Neural cell (in vitro differentiated cells): ENCODE data around the gene SLC6A11.

Experiments
- EP300 ChIP-seq: fragments of 450-650 bp; conservative IDR thresholded peaks from 2 replicates; pipeline ENCODE4 v1.6.1; 2014; ENCODE audit warnings: antibody characterized with exemption, mild to moderate bottlenecking, moderate library complexity; ENCODE audit not compliant: poor library complexity, severe bottlenecking
- EZH2 ChIP-seq: fragments of 200-600, 300-800 bp; shearing (Covaris generic), sonication (generic); IDR thresholded peaks from 2 replicates; pipeline ENCODE4 v1.6.1; 2014; ENCODE audit warnings: antibody characterized with exemption, low read length, borderline replicate concordance, mild to moderate bottlenecking; ENCODE audit not compliant: insufficient read depth, poor library complexity, severe bottlenecking
- MXI1 ChIP-seq: fragments of 450-650 bp; conservative IDR thresholded peaks from 2 replicates; pipeline ENCODE4 v1.6.1; 2014; ENCODE audit warnings: antibody characterized with exemption, mild to moderate bottlenecking; ENCODE audit not compliant: poor library complexity, severe bottlenecking
- POLR2AphosphoS5 ChIP-seq: IDR thresholded peaks from 2 replicates; pipeline ENCODE4 v1.6.1; 2012
- RAD21 ChIP-seq: fragments of 450-650 bp; conservative IDR thresholded peaks from 2 replicates; pipeline ENCODE4 v1.6.1; 2014; ENCODE audit warnings: antibody characterized with exemption, mild to moderate bottlenecking, moderate library complexity
- TAF1 ChIP-seq: IDR thresholded peaks from 2 replicates; pipeline ENCODE4 v1.6.1; 2012; ENCODE audit warnings: low read depth
- TF ChIP-seq, protein P1 (sequence below): fragments of 450-650 bp; IDR thresholded peaks from 2 replicates; pipeline ENCODE4 v1.5.1; 2014; ENCODE audit warnings: antibody characterized with exemption, mild to moderate bottlenecking, moderate library complexity; ENCODE audit not compliant: poor library complexity, severe bottlenecking
- TF ChIP-seq, protein P2 (sequence below): IDR thresholded peaks from 2 replicates; pipeline ENCODE4 v1.6.1; 2012; ENCODE audit warnings: borderline replicate concordance

DNA sequence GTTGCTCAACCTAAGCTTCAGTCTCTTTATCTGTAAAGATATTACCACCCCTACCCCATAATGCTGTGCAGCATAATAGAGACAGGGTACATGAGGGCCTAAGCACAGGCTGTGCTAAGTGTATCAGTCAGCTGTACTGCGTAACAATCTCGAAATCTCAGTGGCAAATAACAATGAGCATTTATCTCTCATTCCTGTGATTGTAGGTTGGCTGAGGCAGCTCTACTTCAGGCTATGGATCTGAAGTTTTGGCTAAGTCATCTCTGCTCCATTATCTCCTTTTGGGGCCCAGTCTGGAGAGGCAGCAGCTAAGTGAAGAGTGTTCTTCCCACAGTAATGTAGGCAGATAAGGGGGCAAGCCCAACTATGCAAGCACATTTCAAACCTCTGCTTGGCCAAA, 7.1 kb upstream of the SLC6A11 start:
- no peak for TF ChIP-seq RAD21
- TF ChIP-seq EZH2, result no peak
- no peak for TF ChIP-seq TAF1
- TF ChIP-seq, protein P1, sequence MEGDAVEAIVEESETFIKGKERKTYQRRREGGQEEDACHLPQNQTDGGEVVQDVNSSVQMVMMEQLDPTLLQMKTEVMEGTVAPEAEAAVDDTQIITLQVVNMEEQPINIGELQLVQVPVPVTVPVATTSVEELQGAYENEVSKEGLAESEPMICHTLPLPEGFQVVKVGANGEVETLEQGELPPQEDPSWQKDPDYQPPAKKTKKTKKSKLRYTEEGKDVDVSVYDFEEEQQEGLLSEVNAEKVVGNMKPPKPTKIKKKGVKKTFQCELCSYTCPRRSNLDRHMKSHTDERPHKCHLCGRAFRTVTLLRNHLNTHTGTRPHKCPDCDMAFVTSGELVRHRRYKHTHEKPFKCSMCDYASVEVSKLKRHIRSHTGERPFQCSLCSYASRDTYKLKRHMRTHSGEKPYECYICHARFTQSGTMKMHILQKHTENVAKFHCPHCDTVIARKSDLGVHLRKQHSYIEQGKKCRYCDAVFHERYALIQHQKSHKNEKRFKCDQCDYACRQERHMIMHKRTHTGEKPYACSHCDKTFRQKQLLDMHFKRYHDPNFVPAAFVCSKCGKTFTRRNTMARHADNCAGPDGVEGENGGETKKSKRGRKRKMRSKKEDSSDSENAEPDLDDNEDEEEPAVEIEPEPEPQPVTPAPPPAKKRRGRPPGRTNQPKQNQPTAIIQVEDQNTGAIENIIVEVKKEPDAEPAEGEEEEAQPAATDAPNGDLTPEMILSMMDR, result no peak
- TF ChIP-seq EP300, result no peak
- TF ChIP-seq POLR2AphosphoS5, result no peak
- no peak for TF ChIP-seq MXI1
- TF ChIP-seq, protein P2, sequence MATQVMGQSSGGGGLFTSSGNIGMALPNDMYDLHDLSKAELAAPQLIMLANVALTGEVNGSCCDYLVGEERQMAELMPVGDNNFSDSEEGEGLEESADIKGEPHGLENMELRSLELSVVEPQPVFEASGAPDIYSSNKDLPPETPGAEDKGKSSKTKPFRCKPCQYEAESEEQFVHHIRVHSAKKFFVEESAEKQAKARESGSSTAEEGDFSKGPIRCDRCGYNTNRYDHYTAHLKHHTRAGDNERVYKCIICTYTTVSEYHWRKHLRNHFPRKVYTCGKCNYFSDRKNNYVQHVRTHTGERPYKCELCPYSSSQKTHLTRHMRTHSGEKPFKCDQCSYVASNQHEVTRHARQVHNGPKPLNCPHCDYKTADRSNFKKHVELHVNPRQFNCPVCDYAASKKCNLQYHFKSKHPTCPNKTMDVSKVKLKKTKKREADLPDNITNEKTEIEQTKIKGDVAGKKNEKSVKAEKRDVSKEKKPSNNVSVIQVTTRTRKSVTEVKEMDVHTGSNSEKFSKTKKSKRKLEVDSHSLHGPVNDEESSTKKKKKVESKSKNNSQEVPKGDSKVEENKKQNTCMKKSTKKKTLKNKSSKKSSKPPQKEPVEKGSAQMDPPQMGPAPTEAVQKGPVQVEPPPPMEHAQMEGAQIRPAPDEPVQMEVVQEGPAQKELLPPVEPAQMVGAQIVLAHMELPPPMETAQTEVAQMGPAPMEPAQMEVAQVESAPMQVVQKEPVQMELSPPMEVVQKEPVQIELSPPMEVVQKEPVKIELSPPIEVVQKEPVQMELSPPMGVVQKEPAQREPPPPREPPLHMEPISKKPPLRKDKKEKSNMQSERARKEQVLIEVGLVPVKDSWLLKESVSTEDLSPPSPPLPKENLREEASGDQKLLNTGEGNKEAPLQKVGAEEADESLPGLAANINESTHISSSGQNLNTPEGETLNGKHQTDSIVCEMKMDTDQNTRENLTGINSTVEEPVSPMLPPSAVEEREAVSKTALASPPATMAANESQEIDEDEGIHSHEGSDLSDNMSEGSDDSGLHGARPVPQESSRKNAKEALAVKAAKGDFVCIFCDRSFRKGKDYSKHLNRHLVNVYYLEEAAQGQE, result no peak
